ENCODE data around the gene ANG.

DNA sequence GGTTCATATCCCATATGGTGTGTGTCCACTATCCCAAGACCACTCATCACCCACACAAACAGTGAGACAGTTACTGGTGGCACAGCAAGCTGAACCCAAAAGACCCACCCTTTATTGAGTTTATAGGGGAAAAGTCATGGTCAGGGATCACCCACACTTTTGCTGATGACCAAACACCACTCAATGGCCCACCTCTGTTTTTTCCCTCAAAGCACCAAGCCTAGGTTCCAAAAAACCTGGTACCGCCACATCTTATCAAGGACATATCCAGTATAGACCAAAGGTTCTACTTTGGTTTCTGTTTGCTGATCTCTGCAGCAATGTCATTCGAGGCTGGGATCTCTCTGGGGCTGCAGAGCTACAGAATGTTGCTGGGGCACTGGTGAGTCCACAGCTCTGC is 27.4 kb upstream of the ANG start:
- TF ChIP-seq, protein P1, sequence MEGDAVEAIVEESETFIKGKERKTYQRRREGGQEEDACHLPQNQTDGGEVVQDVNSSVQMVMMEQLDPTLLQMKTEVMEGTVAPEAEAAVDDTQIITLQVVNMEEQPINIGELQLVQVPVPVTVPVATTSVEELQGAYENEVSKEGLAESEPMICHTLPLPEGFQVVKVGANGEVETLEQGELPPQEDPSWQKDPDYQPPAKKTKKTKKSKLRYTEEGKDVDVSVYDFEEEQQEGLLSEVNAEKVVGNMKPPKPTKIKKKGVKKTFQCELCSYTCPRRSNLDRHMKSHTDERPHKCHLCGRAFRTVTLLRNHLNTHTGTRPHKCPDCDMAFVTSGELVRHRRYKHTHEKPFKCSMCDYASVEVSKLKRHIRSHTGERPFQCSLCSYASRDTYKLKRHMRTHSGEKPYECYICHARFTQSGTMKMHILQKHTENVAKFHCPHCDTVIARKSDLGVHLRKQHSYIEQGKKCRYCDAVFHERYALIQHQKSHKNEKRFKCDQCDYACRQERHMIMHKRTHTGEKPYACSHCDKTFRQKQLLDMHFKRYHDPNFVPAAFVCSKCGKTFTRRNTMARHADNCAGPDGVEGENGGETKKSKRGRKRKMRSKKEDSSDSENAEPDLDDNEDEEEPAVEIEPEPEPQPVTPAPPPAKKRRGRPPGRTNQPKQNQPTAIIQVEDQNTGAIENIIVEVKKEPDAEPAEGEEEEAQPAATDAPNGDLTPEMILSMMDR (IDR thresholded peaks at IDR 0.05; ENCODE audit: low read depth, low read length), result no peak
- TF ChIP-seq EZH2phosphoT487 (IDR thresholded peaks at IDR 0.05; ENCODE audit: low read depth), result no peak
